Embryonic facial prominence (tissue), 1 donor: ENCODE results near the gene RALGAPA2.

Source experiments
- DNase-seq: peaks from one replicate; pipeline ENCODE4 v3.0.0-alpha.2; 2016; ENCODE audit errors: extremely low spot score

RALGAPA2 gene

GRCh38 chr20:20578838-20579237 is 133.6 kb downstream of the RALGAPA2 start:
- no peak for DNase-seq

- no peak for DNase-seq
Observed at GRCh38 chr20:20573797-20574196, 138.6 kb downstream of the RALGAPA2 start.

- DNase-seq, result no peak
Observed at GRCh38 chr20:20571068-20571780, 141.2 kb downstream of the RALGAPA2 start.

- DNase-seq, result peak; percentile 43
Observed at GRCh38 chr20:20568604-20569205, 143.7 kb downstream of the RALGAPA2 start.

- no peak for DNase-seq
Observed at GRCh38 chr20:20567712-20568111, 144.7 kb downstream of the RALGAPA2 start.

- DNase-seq, result no peak
Observed at GRCh38 chr20:20566516-20566915, 145.9 kb downstream of the RALGAPA2 start.

- DNase-seq, result no peak
Observed at GRCh38 chr20:20564279-20564678, 148.2 kb downstream of the RALGAPA2 start.

GRCh38 chr20:20562507-20562906 is 149.9 kb downstream of the RALGAPA2 start:
- DNase-seq, result no peak

- no peak for DNase-seq
Observed at GRCh38 chr20:20561841-20562240, 150.6 kb downstream of the RALGAPA2 start.

- DNase-seq, result no peak
Observed at GRCh38 chr20:20561172-20561571, 151.3 kb downstream of the RALGAPA2 start.

- no peak for DNase-seq
Observed at GRCh38 chr20:20557406-20557805, 155.0 kb downstream of the RALGAPA2 start.

GRCh38 chr20:20555838-20556237 is 156.6 kb downstream of the RALGAPA2 start:
- no peak for DNase-seq

- DNase-seq, result no peak
Observed at GRCh38 chr20:20554951-20555350, 157.5 kb downstream of the RALGAPA2 start.

GRCh38 chr20:20553541-20553940 is 158.9 kb downstream of the RALGAPA2 start:
- DNase-seq, result no peak

GRCh38 chr20:20552076-20552475 is 160.4 kb downstream of the RALGAPA2 start:
- no peak for DNase-seq

- DNase-seq, result no peak
Observed at GRCh38 chr20:20551409-20551808, 161.0 kb downstream of the RALGAPA2 start.

GRCh38 chr20:20549704-20550103 is 162.7 kb downstream of the RALGAPA2 start:
- no peak for DNase-seq

- no peak for DNase-seq
Observed at GRCh38 chr20:20549267-20549612, 163.2 kb downstream of the RALGAPA2 start.

GRCh38 chr20:20548527-20549266 is 163.7 kb downstream of the RALGAPA2 start:
- no peak for DNase-seq

GRCh38 chr20:20547876-20548266 is 164.6 kb downstream of the RALGAPA2 start:
- no peak for DNase-seq

GRCh38 chr20:20547221-20547875 is 165.1 kb downstream of the RALGAPA2 start:
- no peak for DNase-seq

- no peak for DNase-seq
Observed at GRCh38 chr20:20546402-20546801, 166.0 kb downstream of the RALGAPA2 start.
